HG03571 (cell line): ENCODE measurements around the gene RPP25.
A peak's percentile ranks its signal among the peaks of the same experiment; 100 is the strongest.

ENCODE experiments used
- ATAC-seq: cut with Tn5 transposase; IDR thresholded peaks from one replicate; pipeline ENCODE4 v1.9.1; 2021; ENCODE audit not compliant: unreplicated experiment

RPP25 gene

GRCh38 chr15:74956648-74957475 lies at the start of gene RPP25:
Gene RPP25, minus strand, starts transcription at chr15:74956772. Its CDS starts 189 bp downstream, at chr15:74956583.
- peak; percentile 84 for ATAC-seq

GRCh38 chr15:75002398-75002797 lies 45.8 kb upstream of the RPP25 start:
- no peak for ATAC-seq

GRCh38 chr15:75001310-75001709 lies 44.7 kb upstream of the RPP25 start:
- ATAC-seq, result no peak

GRCh38 chr15:74997543-74997942 lies 41.0 kb upstream of the RPP25 start:
- ATAC-seq, result no peak

- ATAC-seq, result no peak
These were observed 40.6 kb upstream of the RPP25 start for GRCh38 chr15:74997141-74997540.

- ATAC-seq, result no peak
These were observed 39.5 kb upstream of the RPP25 start for GRCh38 chr15:74995779-74996765.

GRCh38 chr15:74995182-74995778 lies 38.7 kb upstream of the RPP25 start, which contains the start of gene SCAMP5:
Gene SCAMP5, plus strand, starts transcription at chr15:74995563. Its CDS starts 16,277 bp downstream, at chr15:75011840.
- peak; percentile 68 for ATAC-seq

- ATAC-seq, result no peak
These were observed 38.1 kb upstream of the RPP25 start for GRCh38 chr15:74994685-74995084.

GRCh38 chr15:74994236-74994635 lies 37.7 kb upstream of the RPP25 start:
- no peak for ATAC-seq

GRCh38 chr15:74992619-74993018 lies 36.0 kb upstream of the RPP25 start:
- no peak for ATAC-seq

- ATAC-seq, result no peak
These were observed 33.0 kb upstream of the RPP25 start for GRCh38 chr15:74989527-74989926.

- ATAC-seq, result no peak
These were observed 31.6 kb upstream of the RPP25 start for GRCh38 chr15:74988007-74988800.

- no peak for ATAC-seq
These were observed 27.2 kb upstream of the RPP25 start for GRCh38 chr15:74983725-74984231.

- no peak for ATAC-seq
These were observed 25.6 kb upstream of the RPP25 start for GRCh38 chr15:74982183-74982582.

GRCh38 chr15:74978503-74978902 lies 21.9 kb upstream of the RPP25 start:
- no peak for ATAC-seq

- no peak for ATAC-seq
These were observed 21.5 kb upstream of the RPP25 start for GRCh38 chr15:74978077-74978476.

GRCh38 chr15:74977599-74977998 lies 21.0 kb upstream of the RPP25 start:
- ATAC-seq, result no peak

- ATAC-seq, result no peak
These were observed 19.6 kb upstream of the RPP25 start for GRCh38 chr15:74976159-74976558.

- ATAC-seq, result no peak
These were observed 11.1 kb upstream of the RPP25 start for GRCh38 chr15:74967670-74968069.

GRCh38 chr15:74964794-74965193 lies 8.2 kb upstream of the RPP25 start:
- ATAC-seq, result no peak
